ENCODE data around the gene KCNIP1. TPM values are rescaled to one million over a fixed set of nuclear protein-coding genes. Genes with fewer than 3 reads are reported as not detected.

The KCNIP1 gene
- total RNA-seq, 2 experiments from 2014 or later = not detected

GRCh38 chr5:170623576-170624181 lies 119.9 kb downstream of the KCNIP1 start:
- Mint-ChIP-seq H3K9me3 (no peaks in the 10 kb centered on the region), H3K4me1 (peaks cover 6% of the 10 kb centered on the region), H3K27ac (no peak overlapping the region), H3K4me3 (no peak overlapping the region), H3K27me3 (peaks cover 4% of the 10 kb centered on the region), H3K36me3 (ENCODE audit: low read depth) (no peaks in the 10 kb centered on the region)
- ChIA-PET POLR2A (no interaction called here), CTCF (interaction anchor here (0.8 to 3.9 kb wide), 3 partner anchors 24 to 189 kb away, joined by 3 to 22 read pairs (median 3); no protein-coding TSS in a partner anchor)
- peak; percentile 34 for DNase-seq

GRCh38 chr5:170625221-170626165 lies 121.7 kb downstream of the KCNIP1 start:
- CTCF ChIA-PET = interaction anchor here (0.8 to 3.9 kb wide), 3 partner anchors 10 to 519 kb away, joined by 3 to 22 read pairs (median 7); partner anchors contain the start of gene FOXI1
- Mint-ChIP-seq H3K36me3 (ENCODE audit: low read depth) (no peaks in the 10 kb centered on the region), H3K4me1 (no peaks in the 10 kb centered on the region), H3K9me3 (no peaks in the 10 kb centered on the region), H3K27ac (no peak overlapping the region), H3K27me3 (peaks cover 9% of the 10 kb centered on the region), H3K4me3 (no peak overlapping the region)
- DNase-seq = no peak
- POLR2A ChIA-PET = no interaction called here

DNA sequence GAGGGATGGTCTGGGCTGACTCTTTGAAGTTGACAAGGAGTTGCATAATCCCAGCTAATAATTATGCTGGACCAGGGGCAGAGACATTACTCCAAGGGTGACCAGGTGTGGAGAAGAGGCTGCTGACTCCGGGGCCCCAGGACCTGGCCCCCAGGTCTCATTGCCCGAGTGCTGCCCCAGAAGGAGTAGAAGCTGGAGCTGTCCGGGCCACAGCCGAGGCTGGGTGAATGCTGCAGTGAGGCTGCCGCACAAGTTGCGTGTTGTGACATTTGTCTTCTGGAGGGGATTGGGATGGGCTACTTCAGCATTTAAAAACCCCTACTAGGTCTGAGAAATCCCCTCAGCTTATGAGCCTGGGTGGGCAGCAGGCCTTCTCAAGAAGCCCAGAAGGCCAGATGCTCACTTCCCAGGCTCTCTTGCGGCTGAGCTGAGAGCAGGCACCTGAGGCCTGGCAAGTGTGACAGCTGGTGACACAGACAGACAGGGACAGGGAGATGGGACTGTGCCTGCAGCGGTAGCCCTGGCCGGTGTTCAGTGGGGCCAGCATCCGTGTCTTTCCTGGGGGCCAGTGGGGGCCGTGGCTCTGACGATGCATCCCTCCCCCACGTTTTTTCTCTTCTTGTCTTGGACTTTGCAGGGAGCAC lies 122.8 kb downstream of the KCNIP1 start:
- DNase-seq = no peak
- ChIA-PET POLR2A (no interaction called here), CTCF (interaction anchor here (0.8 to 2.2 kb wide), 4 partner anchors 9 to 521 kb away, joined by 3 to 7 read pairs (median 4); partner anchors contain the start of gene FOXI1)
- no peaks in the 10 kb centered on the region for H3K9me3 Mint-ChIP-seq
- H3K27me3 Mint-ChIP-seq = peaks cover 9% of the 10 kb centered on the region
- H3K27ac Mint-ChIP-seq = no peak overlapping the region
- H3K4me3 Mint-ChIP-seq = no peak overlapping the region
- no peaks in the 10 kb centered on the region for H3K36me3 Mint-ChIP-seq (ENCODE audit: low read depth)
- H3K4me1 Mint-ChIP-seq = no peaks in the 10 kb centered on the region

DNA sequence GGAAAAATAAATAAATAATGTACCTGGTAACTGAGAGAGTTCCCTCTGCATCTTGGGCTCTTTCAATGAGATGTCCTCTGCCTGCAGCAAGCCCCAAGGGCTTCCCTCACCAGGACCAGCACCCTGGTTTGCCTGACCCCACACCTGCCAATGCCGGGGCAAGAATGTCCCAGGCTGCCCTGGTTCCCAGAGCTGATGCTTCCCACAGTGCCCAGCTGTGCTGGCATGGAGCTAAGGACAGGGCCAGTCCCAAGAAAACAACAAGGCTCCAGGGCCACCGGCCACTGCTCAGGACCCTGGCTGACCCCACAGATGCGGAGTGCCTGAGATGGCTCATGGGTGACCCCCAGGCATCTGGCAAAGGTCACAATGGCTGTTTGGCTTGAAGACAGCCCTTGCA lies 123.5 kb downstream of the KCNIP1 start:
- CTCF ChIA-PET = interaction anchor here (1.2 to 2.2 kb wide), 3 partner anchors 8 to 61 kb away, joined by 3 to 7 read pairs (median 5); no protein-coding TSS in a partner anchor
- Mint-ChIP-seq H3K27ac (no peak overlapping the region), H3K9me3 (no peaks in the 10 kb centered on the region), H3K4me3 (no peak overlapping the region), H3K4me1 (no peaks in the 10 kb centered on the region), H3K36me3 (ENCODE audit: low read depth) (no peaks in the 10 kb centered on the region), H3K27me3 (peaks cover 9% of the 10 kb centered on the region)
- POLR2A ChIA-PET = no interaction called here
- no peak for DNase-seq

GRCh38 chr5:170628028-170628427 lies 124.2 kb downstream of the KCNIP1 start:
- no peaks in the 10 kb centered on the region for H3K36me3 Mint-ChIP-seq (ENCODE audit: low read depth)
- no peak overlapping the region for H3K4me3 Mint-ChIP-seq
- H3K4me1 Mint-ChIP-seq = peaks cover 4% of the 10 kb centered on the region
- no peak overlapping the region for H3K27ac Mint-ChIP-seq
- ChIA-PET CTCF (interaction anchor here (1.2 kb wide), 1 partner anchor 62 kb away, joined by 3 read pairs; no protein-coding TSS in a partner anchor), POLR2A (no interaction called here)
- peaks cover 10% of the 10 kb centered on the region for H3K27me3 Mint-ChIP-seq
- no peaks in the 10 kb centered on the region for H3K9me3 Mint-ChIP-seq
- no peak for DNase-seq

GRCh38 chr5:170628691-170629565 lies 125.1 kb downstream of the KCNIP1 start:
- H3K27ac Mint-ChIP-seq = no peak overlapping the region
- peaks cover 17% of the 10 kb centered on the region for H3K27me3 Mint-ChIP-seq
- POLR2A ChIA-PET = no interaction called here
- H3K4me3 Mint-ChIP-seq = no peak overlapping the region
- H3K36me3 Mint-ChIP-seq (ENCODE audit: low read depth) = no peaks in the 10 kb centered on the region
- no peaks in the 10 kb centered on the region for H3K9me3 Mint-ChIP-seq
- CTCF ChIA-PET = no interaction called here
- H3K4me1 Mint-ChIP-seq = peaks cover 11% of the 10 kb centered on the region
- DNase-seq = no peak

- no peak for DNase-seq
- ChIA-PET CTCF (no interaction called here), POLR2A (no interaction called here)
- H3K4me1 Mint-ChIP-seq = peaks cover 11% of the 10 kb centered on the region
- H3K27me3 Mint-ChIP-seq = peaks cover 18% of the 10 kb centered on the region
- no peak overlapping the region for H3K27ac Mint-ChIP-seq
- H3K4me3 Mint-ChIP-seq = no peak overlapping the region
- no peaks in the 10 kb centered on the region for H3K36me3 Mint-ChIP-seq (ENCODE audit: low read depth)
- H3K9me3 Mint-ChIP-seq = no peaks in the 10 kb centered on the region
Observed at GRCh38 chr5:170629566-170630175, 125.9 kb downstream of the KCNIP1 start.

- Mint-ChIP-seq H3K27ac (no peak overlapping the region), H3K9me3 (no peaks in the 10 kb centered on the region), H3K4me1 (peaks cover 11% of the 10 kb centered on the region), H3K27me3 (peaks cover 17% of the 10 kb centered on the region), H3K36me3 (ENCODE audit: low read depth) (no peaks in the 10 kb centered on the region), H3K4me3 (no peak overlapping the region)
- CTCF ChIA-PET = interaction anchor here (1.2 to 2.6 kb wide), 3 partner anchors 10 to 195 kb away, joined by 4 to 6 read pairs (median 4); no protein-coding TSS in a partner anchor
- POLR2A ChIA-PET = no interaction called here
- DNase-seq = no peak
Observed at GRCh38 chr5:170630226-170630625, 126.4 kb downstream of the KCNIP1 start.

GRCh38 chr5:170630711-170631141 lies 126.9 kb downstream of the KCNIP1 start:
- H3K9me3 Mint-ChIP-seq = no peaks in the 10 kb centered on the region
- H3K27me3 Mint-ChIP-seq = peaks cover 16% of the 10 kb centered on the region
- peaks cover 11% of the 10 kb centered on the region for H3K4me1 Mint-ChIP-seq
- CTCF ChIA-PET = interaction anchor here (1.2 to 3.5 kb wide), 6 partner anchors 11 to 198 kb away, joined by 4 to 30 read pairs (median 6); no protein-coding TSS in a partner anchor
- POLR2A ChIA-PET = interaction anchor here (0.8 kb wide), 1 partner anchor 22 kb away, joined by 3 read pairs; no protein-coding TSS in a partner anchor
- H3K27ac Mint-ChIP-seq = no peak overlapping the region
- DNase-seq = no peak
- H3K36me3 Mint-ChIP-seq (ENCODE audit: low read depth) = no peaks in the 10 kb centered on the region
- no peak overlapping the region for H3K4me3 Mint-ChIP-seq

GRCh38 chr5:170631466-170632195 lies 127.8 kb downstream of the KCNIP1 start:
- Mint-ChIP-seq H3K4me1 (peaks cover 11% of the 10 kb centered on the region), H3K4me3 (no peak overlapping the region), H3K36me3 (ENCODE audit: low read depth) (no peaks in the 10 kb centered on the region), H3K27me3 (peaks cover 14% of the 10 kb centered on the region), H3K9me3 (no peaks in the 10 kb centered on the region), H3K27ac (no peak overlapping the region)
- CTCF ChIA-PET = interaction anchor here (0.7 to 3.5 kb wide), 10 partner anchors 10 to 200 kb away, joined by 3 to 30 read pairs (median 6); no protein-coding TSS in a partner anchor
- DNase-seq = no peak
- POLR2A ChIA-PET = no interaction called here

GRCh38 chr5:170632266-170632984 lies 128.6 kb downstream of the KCNIP1 start:
- peaks cover 14% of the 10 kb centered on the region for H3K27me3 Mint-ChIP-seq
- no peak overlapping the region for H3K4me3 Mint-ChIP-seq
- POLR2A ChIA-PET = no interaction called here
- H3K9me3 Mint-ChIP-seq = no peaks in the 10 kb centered on the region
- H3K36me3 Mint-ChIP-seq (ENCODE audit: low read depth) = no peaks in the 10 kb centered on the region
- CTCF ChIA-PET = interaction anchor here (0.7 to 3.5 kb wide), 8 partner anchors 11 to 201 kb away, joined by 3 to 30 read pairs (median 6); no protein-coding TSS in a partner anchor
- DNase-seq = no peak
- H3K27ac Mint-ChIP-seq = no peak overlapping the region
- peaks cover 11% of the 10 kb centered on the region for H3K4me1 Mint-ChIP-seq
